Measurements from ENCODE around the gene ZFYVE19.

GRCh38 chr15:40815042-40815698 lies 8.3 kb downstream of the ZFYVE19 start:
- no peak for TF ChIP-seq POLR2A (IDR thresholded peaks at IDR 0.05; ENCODE audit: low read depth, low read length)
- no peak for TF ChIP-seq CTCF (conservative IDR thresholded peaks at IDR 0.05; ENCODE audit: low read depth, low read length)
- no peak for TF ChIP-seq SMC3 (IDR thresholded peaks at IDR 0.05; ENCODE audit: low read depth, low read length)
- TF ChIP-seq BHLHE40 (IDR thresholded peaks at IDR 0.05; ENCODE audit: low read depth, low read length): no peak
- no peak for TF ChIP-seq MAFK (IDR thresholded peaks at IDR 0.05; ENCODE audit: low read depth, low read length)
- no peak for TF ChIP-seq FOS (IDR thresholded peaks at IDR 0.05; ENCODE audit: low read depth, low read length)
- TF ChIP-seq RAD21 (IDR thresholded peaks at IDR 0.05; ENCODE audit: low read length): no peak
- no peak for TF ChIP-seq ELK1 (IDR thresholded peaks at IDR 0.05; ENCODE audit: borderline replicate concordance, low read depth, low read length)
- TF ChIP-seq USF2 (IDR thresholded peaks at IDR 0.05; ENCODE audit: low read depth, low read length): no peak
- TF ChIP-seq MAZ (IDR thresholded peaks at IDR 0.05; ENCODE audit: borderline replicate concordance, low read depth, low read length): no peak
